Measurements from ENCODE around the gene MAN1A1.

GRCh38 chr6:119330520-119331113, 18.9 kb downstream of the MAN1A1 start:
- TF ChIP-seq POLR2AphosphoS5 (IDR thresholded peaks at IDR 0.05; ENCODE audit: low read depth) (no peak), EZH2 (IDR thresholded peaks at IDR 0.05; ENCODE audit: low read depth, unreplicated experiment) (no peak), CREB1 (CRISPR knock-in tag; IDR thresholded peaks at IDR 0.05; ENCODE audit: low read depth) (no peak), ZNF114 (CRISPR knock-in tag; IDR thresholded peaks at IDR 0.05) (no peak), REST (IDR thresholded peaks at IDR 0.05; ENCODE audit: unreplicated experiment) (no peak), EZH2phosphoT487 (IDR thresholded peaks at IDR 0.05; ENCODE audit: unreplicated experiment) (no peak)
- TF ChIP-seq, protein P1, sequence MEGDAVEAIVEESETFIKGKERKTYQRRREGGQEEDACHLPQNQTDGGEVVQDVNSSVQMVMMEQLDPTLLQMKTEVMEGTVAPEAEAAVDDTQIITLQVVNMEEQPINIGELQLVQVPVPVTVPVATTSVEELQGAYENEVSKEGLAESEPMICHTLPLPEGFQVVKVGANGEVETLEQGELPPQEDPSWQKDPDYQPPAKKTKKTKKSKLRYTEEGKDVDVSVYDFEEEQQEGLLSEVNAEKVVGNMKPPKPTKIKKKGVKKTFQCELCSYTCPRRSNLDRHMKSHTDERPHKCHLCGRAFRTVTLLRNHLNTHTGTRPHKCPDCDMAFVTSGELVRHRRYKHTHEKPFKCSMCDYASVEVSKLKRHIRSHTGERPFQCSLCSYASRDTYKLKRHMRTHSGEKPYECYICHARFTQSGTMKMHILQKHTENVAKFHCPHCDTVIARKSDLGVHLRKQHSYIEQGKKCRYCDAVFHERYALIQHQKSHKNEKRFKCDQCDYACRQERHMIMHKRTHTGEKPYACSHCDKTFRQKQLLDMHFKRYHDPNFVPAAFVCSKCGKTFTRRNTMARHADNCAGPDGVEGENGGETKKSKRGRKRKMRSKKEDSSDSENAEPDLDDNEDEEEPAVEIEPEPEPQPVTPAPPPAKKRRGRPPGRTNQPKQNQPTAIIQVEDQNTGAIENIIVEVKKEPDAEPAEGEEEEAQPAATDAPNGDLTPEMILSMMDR (conservative IDR thresholded peaks at IDR 0.05; ENCODE audit: low read depth in 2 of 2): no peak
